Prostate gland (tissue), 2 donors: ENCODE results near the gene CELSR2. TPM values are rescaled to one million over a fixed set of nuclear protein-coding genes. Genes with fewer than 3 reads are reported as not detected.
"Not testable (repeated sequence)": the region's sequence is repeated elsewhere in the genome, so short reads cannot be mapped to it uniquely, and the experiment has no call there.

Source experiments
- DNase-seq: peaks from one replicate; pipeline ENCODE4 v3.0.0-alpha.2; 2019; ENCODE audit warnings: low spot score
- H3K27ac ChIP-seq, 2 donors: fragments of 200-600 bp; sonication (generic); 2 replicates each; pipeline ENCODE4 v1.5.1; 2017 to 2019
- H3K27me3 ChIP-seq: fragments of 200-600 bp; sonication (generic); replicated peaks from 2 replicates; pipeline ENCODE4 v1.5.1; 2019; ENCODE audit not compliant: insufficient read depth
- H3K36me3 ChIP-seq, 2 donors: fragments of 200-600 bp; sonication (generic); 1 replicate in 1 of 2; 2 replicates in 1 of 2; pipeline versions ENCODE4 v1.5.1 to v1.8.1; 2017 to 2019
- H3K4me1 ChIP-seq: fragments of 200-600 bp; sonication (generic); replicated peaks from 2 replicates; pipeline ENCODE4 v1.5.1; 2019
- H3K4me3 ChIP-seq, 2 donors: fragments of 200-600 bp; sonication (generic); 2 replicates each; pipeline ENCODE4 v1.5.1; 2017 to 2019
- H3K9me3 ChIP-seq: fragments of 200-600 bp; sonication (generic); 2 replicates; pipeline ENCODE4 v1.5.1; 2017
- POLR2A ChIP-seq: fragments of 450-650 bp; IDR thresholded peaks from one replicate; pipeline ENCODE4 v1.6.1; 2016; ENCODE audit warnings: antibody characterized with exemption, mild to moderate bottlenecking
- POLR2AphosphoS5 ChIP-seq: sonication (generic); formaldehyde crosslinking; IDR thresholded peaks from one replicate; pipeline ENCODE4 v1.6.1; 2017; ENCODE audit warnings: antibody characterized with exemption
- WGBS: methylation state at CpG from one replicate; pipeline ENCODE4 v1.1.5; 2018; 5-methylcytosine and 5-hydroxymethylcytosine counted together
- intact Hi-C: fragments of 100-400 bp; cut with DNase I; formaldehyde crosslinking; loops from one replicate; pipeline ENCODE4 v1.14.2; 2022
- total RNA-seq, 2 donors: library from RNA; depleted of rRNA; stranded (reverse); fragments of >200 nt; gene quantifications; one replicate each; pipeline ENCODE4 v1.1.0, GENCODE V29; 2016
- TF ChIP-seq, protein P1 (sequence below), 4 experiments: fragments of 200-600 bp in 2 of 4; fragments of 450-650 bp in 2 of 4; sonication (generic) in 2 of 4; IDR thresholded peaks; 1 replicate in 3 of 4; 2 replicates in 1 of 4; pipeline ENCODE4 v1.5.1; 2016 to 2019; ENCODE audit warnings: antibody characterized with exemption in 4 of 4, mild to moderate bottlenecking in 2 of 4, moderate library complexity in 2 of 4

CELSR2 gene
- total RNA-seq, 2 donors from 2014 or later: 18.8 to 118 TPM

DNA sequence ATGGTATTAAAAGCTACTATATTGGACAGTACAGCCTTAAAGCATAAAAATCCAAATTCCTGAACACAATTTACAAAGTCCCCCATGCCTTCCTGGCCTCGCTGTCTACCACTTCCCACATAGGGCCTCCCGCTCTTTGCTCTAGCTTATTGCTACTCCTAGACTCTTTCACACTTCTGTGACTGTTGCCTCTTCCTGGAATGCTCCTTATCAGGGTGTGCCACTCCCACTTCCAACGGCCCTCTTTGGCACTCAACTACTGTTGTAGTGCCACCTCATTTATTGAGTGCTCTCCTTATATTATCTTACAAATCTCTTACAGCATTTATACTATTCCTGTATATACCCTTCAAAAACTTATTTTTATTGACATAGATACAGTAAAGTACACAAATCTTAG, 30.8 kb upstream of the CELSR2 start:
- H3K27ac ChIP-seq: no peak overlapping the region
- H3K36me3 ChIP-seq: no peaks in the 10 kb centered on the region
- intact Hi-C loops: no loop called here
- no peak overlapping the region for H3K4me3 ChIP-seq
- TF ChIP-seq, protein P1, sequence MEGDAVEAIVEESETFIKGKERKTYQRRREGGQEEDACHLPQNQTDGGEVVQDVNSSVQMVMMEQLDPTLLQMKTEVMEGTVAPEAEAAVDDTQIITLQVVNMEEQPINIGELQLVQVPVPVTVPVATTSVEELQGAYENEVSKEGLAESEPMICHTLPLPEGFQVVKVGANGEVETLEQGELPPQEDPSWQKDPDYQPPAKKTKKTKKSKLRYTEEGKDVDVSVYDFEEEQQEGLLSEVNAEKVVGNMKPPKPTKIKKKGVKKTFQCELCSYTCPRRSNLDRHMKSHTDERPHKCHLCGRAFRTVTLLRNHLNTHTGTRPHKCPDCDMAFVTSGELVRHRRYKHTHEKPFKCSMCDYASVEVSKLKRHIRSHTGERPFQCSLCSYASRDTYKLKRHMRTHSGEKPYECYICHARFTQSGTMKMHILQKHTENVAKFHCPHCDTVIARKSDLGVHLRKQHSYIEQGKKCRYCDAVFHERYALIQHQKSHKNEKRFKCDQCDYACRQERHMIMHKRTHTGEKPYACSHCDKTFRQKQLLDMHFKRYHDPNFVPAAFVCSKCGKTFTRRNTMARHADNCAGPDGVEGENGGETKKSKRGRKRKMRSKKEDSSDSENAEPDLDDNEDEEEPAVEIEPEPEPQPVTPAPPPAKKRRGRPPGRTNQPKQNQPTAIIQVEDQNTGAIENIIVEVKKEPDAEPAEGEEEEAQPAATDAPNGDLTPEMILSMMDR (IDR thresholded peaks at IDR 0.05): no peak
- TF ChIP-seq POLR2AphosphoS5: no peak
- no peak for TF ChIP-seq POLR2A
- WGBS: 73% methylated on average over 3 of the region's 3 CpGs
- no peaks in the 10 kb centered on the region for H3K4me1 ChIP-seq
- no peaks in the 10 kb centered on the region for H3K9me3 ChIP-seq
- DNase-seq: no peak
- no peaks in the 10 kb centered on the region for H3K27me3 ChIP-seq

DNA sequence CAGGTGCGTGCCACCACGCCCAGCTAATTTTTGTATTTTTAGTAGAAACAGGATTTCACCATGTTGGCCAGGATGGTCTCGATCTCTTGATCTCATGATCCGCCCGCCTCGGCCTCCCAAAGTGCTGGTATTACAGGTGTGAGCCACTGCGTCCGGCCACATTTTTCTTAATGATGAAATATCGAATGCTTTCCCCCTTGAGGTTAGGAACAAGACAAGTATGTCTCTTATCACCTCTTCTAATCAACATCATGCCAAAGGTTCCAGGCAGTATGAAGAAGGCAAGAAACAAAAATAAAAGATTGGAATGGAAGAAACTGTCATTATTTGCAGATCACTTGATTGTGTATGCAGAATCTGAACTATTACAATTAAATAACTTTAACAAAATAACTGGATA, 28.1 kb upstream of the CELSR2 start:
- intact Hi-C loops, DNase-seq, H3K4me1 ChIP-seq, H3K4me3 ChIP-seq, H3K36me3 ChIP-seq, H3K9me3 ChIP-seq, H3K27me3 ChIP-seq, H3K27ac ChIP-seq: not testable (repeated sequence)
- 97% methylated on average over 9 of the region's 9 CpGs for WGBS

DNA sequence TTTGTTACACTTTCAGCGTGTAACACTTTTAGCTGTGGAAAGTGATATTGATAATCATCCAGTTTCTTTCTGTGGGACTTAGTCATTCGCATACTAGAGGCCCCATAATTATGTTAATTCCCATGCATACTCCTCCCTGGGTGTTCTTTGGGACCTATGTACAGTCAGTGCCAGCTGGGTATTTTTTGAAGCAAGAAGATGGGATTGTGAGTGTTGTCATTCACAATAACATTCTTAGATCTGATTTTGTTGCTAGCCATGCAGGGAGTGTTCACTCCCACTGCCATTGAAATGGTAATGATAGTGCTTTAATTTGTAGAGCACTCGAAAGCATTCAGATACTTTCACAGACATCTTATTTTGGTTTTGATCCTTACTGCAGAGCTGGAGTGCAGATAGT, 24.0 kb upstream of the CELSR2 start:
- no peak overlapping the region for H3K4me3 ChIP-seq
- no peak for DNase-seq
- TF ChIP-seq POLR2AphosphoS5: no peak
- TF ChIP-seq, protein P1 (IDR thresholded peaks at IDR 0.05): no peak
- TF ChIP-seq POLR2A: no peak
- H3K9me3 ChIP-seq: no peaks in the 10 kb centered on the region
- no peaks in the 10 kb centered on the region for H3K4me1 ChIP-seq
- no peaks in the 10 kb centered on the region for H3K27me3 ChIP-seq
- peaks cover 7 to 11% of the 10 kb centered on the region in 2 donors for H3K36me3 ChIP-seq
- H3K27ac ChIP-seq: no peak overlapping the region
- WGBS: 84% methylated on average over 3 of the region's 3 CpGs
- intact Hi-C loops: no loop called here

DNA sequence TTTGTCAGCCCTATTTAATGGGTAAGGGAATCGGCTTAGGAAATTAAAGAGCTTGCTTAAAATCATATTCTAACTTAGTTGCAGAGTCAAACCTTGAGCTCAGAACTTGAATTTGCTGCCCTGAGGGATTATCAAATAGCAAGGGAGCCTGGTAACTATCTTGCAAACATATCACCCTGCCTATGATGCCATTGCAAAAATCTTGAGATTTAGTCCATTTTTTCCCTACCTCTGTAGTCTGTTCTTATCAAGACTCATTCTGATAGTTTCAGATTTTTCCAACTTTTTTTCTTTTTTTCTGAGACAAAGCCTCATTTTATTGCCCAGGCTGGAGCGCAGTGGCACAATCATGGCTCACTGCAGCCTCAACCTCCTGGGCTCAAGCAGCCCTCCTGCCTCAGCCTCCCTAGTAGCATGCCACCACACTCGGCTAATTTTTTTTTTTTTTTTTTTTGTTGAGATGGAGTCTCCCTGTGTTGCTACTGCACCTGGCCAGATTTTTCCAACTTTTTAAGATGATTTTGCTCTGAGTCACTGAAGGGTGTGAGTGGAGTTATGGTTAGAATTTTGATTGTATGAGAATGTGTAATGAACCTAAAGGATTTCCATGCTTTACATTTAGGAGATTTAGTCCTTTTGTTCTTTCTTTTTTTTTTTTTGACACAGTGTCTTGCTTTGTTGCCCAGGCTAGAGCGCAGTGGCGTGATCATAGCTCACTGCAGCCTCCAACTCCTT, 23.5 kb upstream of the CELSR2 start:
- 91% methylated on average over 5 of the region's 5 CpGs for WGBS
- no peak for DNase-seq
- Histone ChIP-seq H3K4me3 (no peak overlapping the region), H3K9me3 (no peaks in the 10 kb centered on the region), H3K27ac (no peak overlapping the region), H3K36me3 (peaks cover 7 to 11% of the 10 kb centered on the region in 2 donors), H3K4me1 (no peaks in the 10 kb centered on the region), H3K27me3 (no peaks in the 10 kb centered on the region)
- intact Hi-C loops: no loop called here
- TF ChIP-seq, protein P1 (IDR thresholded peaks at IDR 0.05): no peak
- TF ChIP-seq POLR2AphosphoS5: no peak
- no peak for TF ChIP-seq POLR2A

DNA sequence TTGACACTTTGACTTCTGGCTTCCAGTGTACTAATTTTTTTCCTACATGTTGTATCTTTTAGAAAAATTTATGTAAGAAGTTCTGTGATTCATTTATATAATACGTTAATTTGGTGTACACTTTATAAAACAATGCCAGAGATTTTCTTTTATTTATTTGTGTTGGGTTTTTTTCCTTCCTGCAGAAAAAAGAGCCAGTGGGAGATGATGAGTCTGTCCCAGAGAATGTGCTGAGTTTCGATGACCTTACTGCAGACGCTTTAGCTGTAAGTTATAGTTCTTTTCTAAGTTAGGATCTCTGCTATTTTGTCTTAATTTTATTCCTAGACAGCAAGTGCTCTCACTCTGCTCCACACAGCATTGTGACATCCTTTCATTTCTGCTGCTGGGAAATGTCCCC, 21.2 kb upstream of the CELSR2 start:
- no peaks in the 10 kb centered on the region for H3K27me3 ChIP-seq
- DNase-seq: no peak
- peaks cover 7 to 18% of the 10 kb centered on the region in 2 donors for H3K36me3 ChIP-seq
- no peaks in the 10 kb centered on the region for H3K4me1 ChIP-seq
- intact Hi-C loops: no loop called here
- WGBS: 76% methylated on average over 3 of the region's 3 CpGs
- TF ChIP-seq POLR2A: no peak
- TF ChIP-seq, protein P1 (IDR thresholded peaks at IDR 0.05): no peak
- no peak for TF ChIP-seq POLR2AphosphoS5
- H3K9me3 ChIP-seq: no peaks in the 10 kb centered on the region
- H3K27ac ChIP-seq: no peak overlapping the region
- H3K4me3 ChIP-seq: no peak overlapping the region
